Measurements from ENCODE around the gene DCUN1D3. TPM values are rescaled to one million over a fixed set of nuclear protein-coding genes. Genes with fewer than 3 reads are reported as not detected.

The DCUN1D3 gene
- total RNA-seq, 4 donors from 2014 or later: 10.3 to 13.7 (median 11.8) TPM

- Histone ChIP-seq H3K36me3 (no peaks in the 10 kb centered on the region), H3K9me3 (no peaks in the 10 kb centered on the region), H3K27me3 (no peaks in the 10 kb centered on the region), H3K4me3 (replicated peaks in 1 of 3) (no peak overlapping the region), H3K27ac (no peak overlapping the region), H3K4me1 (no peaks in the 10 kb centered on the region)
- TF ChIP-seq POLR2A (IDR thresholded peaks at IDR 0.05): no peak
- no peak for TF ChIP-seq CTCF (IDR thresholded peaks at IDR 0.05)
- intact Hi-C loops (cut with DNase I): no loop called here
- WGBS, 2 donors: 91 to 92% methylated on average over 4 of the region's 4 CpGs
- DNase-seq: no peak
Measured at GRCh38 chr16:20821682-20822081, 78.5 kb downstream of the DCUN1D3 start.

DNA sequence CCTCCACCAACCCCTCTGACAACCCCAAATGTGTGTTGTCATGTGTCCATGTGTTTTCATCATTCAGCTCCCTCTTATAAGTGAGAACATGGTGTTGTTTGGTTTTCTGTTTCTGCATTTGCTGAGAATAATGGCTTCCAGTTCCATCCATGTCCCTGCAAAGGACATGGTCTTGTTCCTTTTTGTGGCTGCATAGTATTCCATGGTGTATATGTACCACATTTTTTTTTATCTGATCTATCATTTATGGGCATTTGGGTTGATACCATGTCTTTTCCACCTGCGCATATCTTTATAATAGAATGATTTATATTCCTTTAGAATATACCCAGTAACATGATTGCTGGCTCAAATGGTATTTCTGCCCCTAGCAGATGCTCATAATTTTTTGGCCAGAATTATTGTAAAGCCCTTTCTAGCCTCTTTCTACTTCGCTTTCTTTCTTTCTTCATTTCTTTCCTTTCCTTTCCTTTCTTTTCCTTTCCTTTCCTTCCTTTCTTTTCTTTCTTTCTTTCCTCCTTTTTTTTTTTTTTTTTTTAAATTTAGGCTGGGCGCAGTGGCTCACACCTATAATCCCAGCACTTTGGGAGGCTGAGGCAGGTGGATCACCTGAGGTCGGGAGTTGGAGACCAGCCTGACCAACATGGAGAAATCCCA, 81.1 kb downstream of the DCUN1D3 start:
- intact Hi-C loops (cut with DNase I): no loop called here
- DNase-seq: no peak
- 97 to 98% methylated on average over 4 of the region's 4 CpGs for WGBS, 2 donors
- H3K27ac ChIP-seq: no peak overlapping the region
- no peaks in the 10 kb centered on the region for H3K36me3 ChIP-seq
- H3K9me3 ChIP-seq: no peaks in the 10 kb centered on the region
- H3K4me3 ChIP-seq (replicated peaks in 1 of 3): no peak overlapping the region
- TF ChIP-seq POLR2A (IDR thresholded peaks at IDR 0.05) (no peak), CTCF (IDR thresholded peaks at IDR 0.05) (no peak)
- H3K27me3 ChIP-seq: no peaks in the 10 kb centered on the region
- H3K4me1 ChIP-seq: no peaks in the 10 kb centered on the region

- TF ChIP-seq POLR2A (IDR thresholded peaks at IDR 0.05) (no peak), CTCF (IDR thresholded peaks at IDR 0.05) (no peak)
- intact Hi-C loops (cut with DNase I): no loop called here
- WGBS, 2 donors: 90 to 93% methylated on average over 4 of the region's 4 CpGs
Measured at GRCh38 chr16:20814784-20815183, 85.4 kb downstream of the DCUN1D3 start.

DNA sequence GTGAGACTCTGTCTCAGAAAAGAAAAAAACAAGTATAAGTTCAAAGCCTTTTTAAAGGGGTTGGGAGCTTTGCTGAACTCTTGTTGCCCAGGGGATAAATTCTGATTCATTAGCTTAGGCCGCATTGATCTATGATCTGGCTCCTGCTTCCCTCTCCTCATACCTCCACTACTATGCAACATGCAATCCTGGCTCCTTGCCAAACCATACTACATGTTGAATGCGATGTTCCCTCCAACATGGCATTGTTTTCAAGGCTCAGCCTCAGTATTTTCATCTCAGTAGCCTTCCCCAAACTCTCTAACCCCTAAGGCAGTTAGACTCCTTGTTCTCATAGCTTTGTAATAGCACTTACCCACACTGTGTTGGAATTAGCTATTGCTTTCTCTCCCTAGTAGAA, 87.6 kb downstream of the DCUN1D3 start:
- no peaks in the 10 kb centered on the region for H3K9me3 ChIP-seq
- no peak overlapping the region for H3K27ac ChIP-seq
- WGBS, 2 donors: 83 to 88% methylated on average over 2 of the region's 2 CpGs
- TF ChIP-seq CTCF (IDR thresholded peaks at IDR 0.05) (no peak), POLR2A (IDR thresholded peaks at IDR 0.05) (no peak)
- no peaks in the 10 kb centered on the region for H3K4me1 ChIP-seq
- no peaks in the 10 kb centered on the region for H3K27me3 ChIP-seq
- intact Hi-C loops (cut with DNase I): no loop called here
- no peak for DNase-seq
- no peak overlapping the region for H3K4me3 ChIP-seq (replicated peaks in 1 of 3)
- no peaks in the 10 kb centered on the region for H3K36me3 ChIP-seq

More at GRCh38 chr16:20814784-20815183, 85.4 kb downstream of the DCUN1D3 start:
- Histone ChIP-seq H3K27me3 (no peaks in the 10 kb centered on the region), H3K9me3 (no peaks in the 10 kb centered on the region), H3K27ac (no peak overlapping the region), H3K4me1 (no peaks in the 10 kb centered on the region), H3K4me3 (replicated peaks in 1 of 3) (no peak overlapping the region), H3K36me3 (no peaks in the 10 kb centered on the region)
- no peak for DNase-seq

DNA sequence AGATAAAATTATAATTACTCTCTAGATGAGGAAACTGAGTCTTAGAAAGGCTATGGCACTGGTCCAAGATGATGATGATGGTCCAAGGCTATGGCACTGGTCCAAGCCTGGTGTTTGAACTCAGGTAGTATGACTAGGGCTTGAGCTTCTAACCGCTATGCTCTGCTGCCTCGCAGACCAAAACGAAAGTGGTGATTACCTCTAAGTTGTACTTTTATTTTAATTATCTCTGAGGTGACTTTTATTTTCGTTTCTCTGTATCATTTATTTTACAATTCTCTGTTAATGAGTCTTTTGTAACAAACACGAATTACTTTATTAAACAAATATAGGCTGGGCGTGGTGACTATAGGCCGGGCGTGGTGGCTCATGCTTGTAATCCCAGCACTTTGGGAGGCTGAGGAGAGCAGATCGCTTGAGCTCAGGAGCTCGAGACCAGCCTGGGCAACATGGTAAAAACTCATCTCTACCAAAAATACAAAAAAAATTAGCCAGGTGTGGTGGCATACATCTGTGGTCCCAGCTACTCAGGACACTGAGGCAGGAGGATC, 88.2 kb downstream of the DCUN1D3 start:
- TF ChIP-seq CTCF (IDR thresholded peaks at IDR 0.05) (no peak), POLR2A (IDR thresholded peaks at IDR 0.05) (no peak)
- 93 to 94% methylated on average over 10 of the region's 10 CpGs for WGBS, 2 donors
- no peaks in the 10 kb centered on the region for H3K27me3 ChIP-seq
- no peak overlapping the region for H3K27ac ChIP-seq
- no peak overlapping the region for H3K4me3 ChIP-seq (replicated peaks in 1 of 3)
- no peaks in the 10 kb centered on the region for H3K9me3 ChIP-seq
- DNase-seq: no peak
- H3K4me1 ChIP-seq: peaks cover 3 to 4% of the 10 kb centered on the region in 2 donors
- intact Hi-C loops (cut with DNase I): no loop called here
- no peaks in the 10 kb centered on the region for H3K36me3 ChIP-seq
